K562 (cell line): Measurements from ENCODE around the gene ADAT2. TPM values are rescaled to one million over a fixed set of nuclear protein-coding genes. Genes with fewer than 3 reads are reported as not detected.

Source experiments
- ATAC-seq: fragments of 200-7000 bp; cut with Tn5 transposase; 3 replicates; pipeline ENCODE4 v1.9.1; 2020; ENCODE audit warnings: moderate library complexity
- BruUV-seq: library from RNA; stranded (reverse); fragments of 400-500 nt; replicated peaks from 2 replicates; lab custom pipeline; 2021; lab: Mats Ljungman, UMichigan
- CTCF ChIA-PET: fragments of 300-600 bp; formaldehyde crosslinking; extraction: SDS; loops from one replicate; lab custom pipeline; 2021; ENCODE audit warnings: low intra/inter-chr PET ratio; lab: Yijun Ruan, JAX
- POLR2A ChIA-PET: fragments of 300-600, 350-650 bp; sonication (Branson Sonifier 250); formaldehyde crosslinking; extraction: SDS; loops from one replicate; lab custom pipeline; 2021; ENCODE audit warnings: antibody characterized with exemption, inconsistent platforms; lab: Yijun Ruan, JAX
- DNase-seq, 4 experiments: peaks; one replicate each; pipeline versions ENCODE4 v3.0.0 to v3.0.0-alpha.2; 2011 to 2018; ENCODE audit warnings: low spot score in 3 of 4, mixed read lengths in 3 of 4; ENCODE audit errors: extremely low read depth in 1 of 4
- FAIRE-seq: peaks from 2 replicates; lab custom pipeline; 2011; peaks lifted over from hg19 to GRCh38; lab: Jason Lieb, UNC
- H2AFZ ChIP-seq: 2 replicates; pipeline ENCODE4 v1.6.0; 2011; ENCODE audit warnings: low read depth, low read length, control low read depth, inconsistent platforms
- H3K27ac ChIP-seq: fragments of 200-600 bp; 3 replicates; pipeline ENCODE4 v1.8.0; 2011; ENCODE audit warnings: low read depth, mild to moderate bottlenecking, control low read depth, inconsistent platforms, low read length, moderate library complexity, mixed read lengths; ENCODE audit errors: extremely low read depth
- H3K27me3 ChIP-seq, 2 experiments: fragments of 300-600 bp in 1 of 2; 2 replicates in 1 of 2; 3 replicates in 1 of 2; pipeline versions ENCODE4 v1.6.0 to v1.8.0; 2011; ENCODE audit warnings: inconsistent platforms in 2 of 2, low read length in 2 of 2, mild to moderate bottlenecking in 1 of 2, mixed read lengths in 1 of 2, moderate library complexity in 1 of 2; ENCODE audit not compliant: control insufficient read depth in 2 of 2, insufficient read depth in 2 of 2
- H3K36me3 ChIP-seq: fragments of 300-600 bp; 3 replicates; pipeline ENCODE4 v1.8.0; 2011; ENCODE audit warnings: mild to moderate bottlenecking, low read length, inconsistent platforms; ENCODE audit not compliant: control insufficient read depth, insufficient read depth
- H3K4me1 ChIP-seq, 2 experiments: fragments of 200-600 bp in 1 of 2; replicated peaks in 1 of 2; 2 replicates in 1 of 2; 3 replicates in 1 of 2; pipeline versions ENCODE4 v1.5.1 to v1.8.0; 2011; ENCODE audit warnings: inconsistent platforms in 2 of 2, low read length in 2 of 2, mild to moderate bottlenecking in 1 of 2, mixed read lengths in 1 of 2, moderate library complexity in 1 of 2; ENCODE audit not compliant: control insufficient read depth in 2 of 2, insufficient read depth in 2 of 2
- H3K4me2 ChIP-seq: 2 replicates; pipeline ENCODE4 v1.6.1; 2011; ENCODE audit warnings: low read length, control low read depth, inconsistent platforms, mixed read lengths; ENCODE audit not compliant: insufficient read depth
- H3K4me3 ChIP-seq: fragments of 200-600 bp; sonication (generic), shearing (Covaris generic); 2 replicates; pipeline ENCODE4 v1.5.1; 2016; ENCODE audit warnings: control low read depth, inconsistent platforms
- H3K79me2 ChIP-seq: fragments of 200-600 bp; 3 replicates; pipeline ENCODE4 v1.8.0; 2011; ENCODE audit warnings: low read length, inconsistent platforms; ENCODE audit not compliant: control insufficient read depth, insufficient read depth
- H3K9ac ChIP-seq, 2 experiments: 2 replicates each; pipeline versions ENCODE4 v1.6.0 to v1.6.1; 2011; ENCODE audit warnings: low read depth in 2 of 2, low read length in 2 of 2, control low read depth in 1 of 2, inconsistent platforms in 1 of 2, mild to moderate bottlenecking in 1 of 2, mixed read lengths in 1 of 2; ENCODE audit not compliant: insufficient read depth in 1 of 2
- H3K9me1 ChIP-seq: one replicate; pipeline ENCODE4 v1.6.0; 2011; ENCODE audit warnings: inconsistent platforms, mild to moderate bottlenecking, low read length, moderate library complexity; ENCODE audit not compliant: control insufficient read depth, insufficient read depth
- H3K9me3 ChIP-seq: replicated peaks from 2 replicates; pipeline ENCODE4 v1.5.1; 2011; ENCODE audit warnings: low read depth, low read length, inconsistent platforms; ENCODE audit not compliant: control insufficient read depth, insufficient read depth
- H4K20me1 ChIP-seq: replicated peaks from 2 replicates; pipeline ENCODE4 v1.6.1; 2011; ENCODE audit warnings: low read length, inconsistent platforms, mixed read lengths; ENCODE audit not compliant: control insufficient read depth, insufficient read depth
- BRD9 ChIP-seq: fragments of 450-650 bp; IDR thresholded peaks from 2 replicates; pipeline ENCODE4 v1.6.1; 2018; ENCODE audit warnings: low read depth; ENCODE audit not compliant: partially characterized antibody
- DIDO1 ChIP-seq: fragments of 450-650 bp; IDR thresholded peaks from 2 replicates; pipeline ENCODE4 v1.6.1; 2016; ENCODE audit warnings: low read depth, missing biosample characterization, missing genetic modification characterization
- ETS2 ChIP-seq: IDR thresholded peaks from 2 replicates; pipeline ENCODE4 v1.6.1; 2016; ENCODE audit warnings: borderline replicate concordance, missing genetic modification characterization, mild to moderate bottlenecking, moderate library complexity, missing compliant biosample characterization; ENCODE audit not compliant: poor library complexity, severe bottlenecking
- FOXP1 ChIP-seq: sonication (generic); formaldehyde crosslinking; IDR thresholded peaks from 2 replicates; pipeline ENCODE4 v1.8.0; 2022; ENCODE audit warnings: mild to moderate bottlenecking, missing genetic modification reagents
- HOXB6 ChIP-seq: fragments of 250-450 bp; sonication (Bioruptor Pico); IDR thresholded peaks from 2 replicates; pipeline ENCODE4 v1.5.1; 2022; ENCODE audit warnings: mild to moderate bottlenecking, borderline replicate concordance
- JUND ChIP-seq, 2 experiments: IDR thresholded peaks; 2 replicates in 1 of 2; 3 replicates in 1 of 2; pipeline ENCODE4 v1.6.1; 2011; ENCODE audit warnings: borderline replicate concordance in 2 of 2, low read depth in 2 of 2, low read length in 2 of 2, improper control_type of control experiment in 1 of 2, missing biosample characterization in 1 of 2, missing genetic modification characterization in 1 of 2, missing genetic modification reagents in 1 of 2
- KDM1A ChIP-seq, 2 experiments: fragments of 450-650 bp; IDR thresholded peaks; 2 replicates each; pipeline ENCODE4 v1.6.1; 2016; ENCODE audit warnings: mild to moderate bottlenecking in 2 of 2
- MCM5 ChIP-seq: fragments of 450-650 bp; IDR thresholded peaks from 2 replicates; pipeline ENCODE4 v1.6.1; 2016; ENCODE audit warnings: low read depth
- MYNN ChIP-seq, 2 experiments: sonication (generic); formaldehyde crosslinking in 1 of 2; IDR thresholded peaks; 2 replicates each; pipeline versions ENCODE4 v1.5.0 to v1.6.1; 2016 to 2020; ENCODE audit warnings: antibody characterized with exemption in 1 of 2, missing genetic modification reagents in 1 of 2
- OTX1 ChIP-seq: fragments of 450-650 bp; formaldehyde crosslinking; IDR thresholded peaks from 2 replicates; pipeline ENCODE4 v1.4.0; 2022; ENCODE audit warnings: mild to moderate bottlenecking
- THRAP3 ChIP-seq: fragments of 450-650 bp; IDR thresholded peaks from 2 replicates; pipeline ENCODE4 v1.6.1; 2016; ENCODE audit warnings: mild to moderate bottlenecking, inconsistent platforms, borderline replicate concordance
- ZKSCAN1 ChIP-seq: fragments of 150-350 bp; IDR thresholded peaks from 2 replicates; pipeline ENCODE4 v1.6.1; 2016; ENCODE audit warnings: low read depth, low read length
- ZNF197 ChIP-seq: fragments of 200-800 bp; sonication (Bioruptor generic); IDR thresholded peaks from 2 replicates; pipeline ENCODE4 v1.6.1; 2016; ENCODE audit warnings: low read depth, missing genetic modification characterization, missing compliant biosample characterization
- ZNF668 ChIP-seq: fragments of 250-450 bp; sonication (Bioruptor Pico); IDR thresholded peaks from 2 replicates; pipeline ENCODE4 v1.8.0; 2022; ENCODE audit warnings: mild to moderate bottlenecking, inconsistent platforms
- ZNF717 ChIP-seq: fragments of 250-450 bp; sonication (Bioruptor Pico); IDR thresholded peaks from 2 replicates; pipeline ENCODE4 v1.5.0; 2021
- ZNF780A ChIP-seq: fragments of 250-450 bp; sonication (Bioruptor Pico); IDR thresholded peaks from 2 replicates; pipeline ENCODE4 v1.5.0; 2021; ENCODE audit warnings: mild to moderate bottlenecking
- WGBS: fragments of 100-300 bp; shearing (Covaris generic); methylation state at CpG from one replicate; pipeline ENCODE4 v1.1.6; 2016; ENCODE audit warnings: low coverage, mixed read lengths; ENCODE audit not compliant: insufficient coverage; ENCODE audit errors: missing lambda C conversion rate; 5-methylcytosine and 5-hydroxymethylcytosine counted together
- in situ Hi-C: fragments of 300-500 bp; cut with MboI; formaldehyde crosslinking; loops from 4 replicates; pipeline ENCODE4 v1.15.0; 2018; ENCODE audit warnings: inconsistent platforms, mixed read lengths
- intact Hi-C: fragments of 100-400 bp; cut with micrococcal nuclease; formaldehyde crosslinking; loops from 2 replicates; pipeline ENCODE4 v1.14.2; 2022
- polyA plus RNA-seq, 8 experiments: library from polyadenylated mRNA; depleted of rRNA in 4 of 8; stranded (reverse) in 5 of 8; unstranded in 3 of 8; fragments of >200 nt; fragmentation: Nextera tagmentation in 2 of 8; fragmentation: Illumina TruSeq in 1 of 8; extraction: Ambion mirVana in 2 of 8; extraction: Trizol in 1 of 8; gene quantifications; 2 replicates each; pipeline versions ENCODE4 v1.2.1 to v1.2.3, GENCODE V29; 2011 to 2014; ENCODE audit warnings: inconsistent platforms in 1 of 8, missing spikeins in 1 of 8
- total RNA-seq, 7 experiments: library from RNA; depleted of rRNA in 6 of 7; stranded (reverse); fragments of >200 nt in 6 of 7; fragmentation: Illumina TruSeq in 2 of 7; extraction: Trizol in 2 of 7; gene quantifications; 2 replicates each; pipeline versions ENCODE4 v1.2.1 to v1.2.3, GENCODE V29; 2011 to 2021; ENCODE audit warnings: low replicate concordance in 1 of 7

The ADAT2 gene
- total and polyA plus RNA-seq, 9 of the 15 experiments (the other 6 are each of a cell fraction or from before 2014, with no cell fraction given): 13.0 to 62.5 (median 31.7) TPM

DNA sequence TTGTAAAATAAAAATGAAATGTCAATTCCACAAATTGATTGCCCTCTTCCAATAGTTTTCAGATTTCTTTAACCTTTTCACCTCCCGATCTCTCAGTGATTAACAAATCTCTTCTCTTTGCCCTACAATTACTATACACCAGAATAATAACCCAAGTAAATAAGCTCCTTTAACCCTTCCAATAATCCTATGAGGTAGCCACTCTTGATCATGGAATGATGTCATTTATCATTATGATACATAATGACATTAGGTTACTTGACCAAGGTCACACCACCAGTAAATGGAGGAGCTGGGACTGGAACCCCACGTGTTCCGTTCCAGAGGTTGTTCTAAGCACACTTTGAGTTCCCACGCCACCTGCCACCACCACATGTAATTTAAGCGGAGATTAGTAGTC lies 54.8 kb downstream of the ADAT2 start:
- WGBS: 6% methylated on average over 5 of the region's 5 CpGs
- ATAC-seq (no peak), DNase-seq (no peak), FAIRE-seq (no peak)
- BruUV-seq: no TSS peak
- Histone ChIP-seq H3K27ac (no peak overlapping the region), H3K36me3 (no peaks in the 10 kb centered on the region), H3K9ac (no peak overlapping the region), H3K79me2 (no peaks in the 10 kb centered on the region), H3K4me2 (no peak overlapping the region), H3K9me1 (no peaks in the 10 kb centered on the region), H4K20me1 (no peaks in the 10 kb centered on the region; the same call in 1 of the 2 replicates), H3K9me3 (no peaks in the 10 kb centered on the region), H3K27me3 (peaks cover 53 to 55% of the 10 kb centered on the region in 2 experiments), H3K4me3 (no peak overlapping the region), H2AFZ (no peak overlapping the region), H3K4me1 (no peaks in the 10 kb centered on the region; a peak in 1 of 5 replicates)
- intact Hi-C loops: no loop called here
- POLR2A ChIA-PET: interaction anchor here (1.0 to 1.1 kb wide), 2 partner anchors 10 to 30 kb away, joined by 3 to 4 read pairs; no protein-coding TSS in a partner anchor
- in situ Hi-C loops: no loop called here
- TF ChIP-seq ZNF780A: no peak
- TF ChIP-seq KDM1A (IDR thresholded peaks at IDR 0.05): no peak
- no peak for TF ChIP-seq FOXP1 (CRISPR knock-in tag)
- no peak for TF ChIP-seq ETS2
- TF ChIP-seq ZKSCAN1: no peak
- TF ChIP-seq ZNF668: no peak
- no peak for TF ChIP-seq BRD9
- TF ChIP-seq OTX1 (CRISPR knock-in tag): no peak
- no peak for TF ChIP-seq DIDO1 (tag)
- no peak for TF ChIP-seq MCM5
- no peak for TF ChIP-seq ZNF717 (CRISPR knock-in tag)
- TF ChIP-seq HOXB6 (CRISPR knock-in tag): no peak
- no peak for TF ChIP-seq MYNN (IDR thresholded peaks at IDR 0.05)
- TF ChIP-seq MYNN (CRISPR knock-in tag; IDR thresholded peaks at IDR 0.05): no peak
- TF ChIP-seq JUND (IDR thresholded peaks at IDR 0.05; ENCODE audit: borderline replicate concordance, low read depth, low read length): no peak
- TF ChIP-seq JUND (tag; IDR thresholded peaks at IDR 0.05; ENCODE audit: borderline replicate concordance, low read depth, low read length): no peak
- TF ChIP-seq THRAP3: no peak
- TF ChIP-seq ZNF197 (CRISPR knock-in tag): no peak
- CTCF ChIA-PET: no interaction called here
